GM12875 (cell line): ENCODE data around the gene HLF.

Source experiments
- H3K4me3 ChIP-seq: one replicate; pipeline ENCODE4 v1.5.1; 2011; ENCODE audit warnings: low read depth, low read length, control low read depth
- CTCF ChIP-seq: IDR thresholded peaks from 2 replicates; pipeline ENCODE4 v1.5.1; 2011; ENCODE audit warnings: low read depth, mild to moderate bottlenecking, control low read depth, inconsistent platforms, low read length, moderate library complexity, borderline replicate concordance; ENCODE audit not compliant: insufficient read depth

HLF gene

GRCh38 chr17:55269894-55270293, 5.1 kb downstream of the HLF start:
- no peak for TF ChIP-seq CTCF
- no peak overlapping the region for H3K4me3 ChIP-seq

GRCh38 chr17:55271223-55271571, 6.4 kb downstream of the HLF start:
- TF ChIP-seq CTCF = no peak
- H3K4me3 ChIP-seq = no peak overlapping the region

DNA sequence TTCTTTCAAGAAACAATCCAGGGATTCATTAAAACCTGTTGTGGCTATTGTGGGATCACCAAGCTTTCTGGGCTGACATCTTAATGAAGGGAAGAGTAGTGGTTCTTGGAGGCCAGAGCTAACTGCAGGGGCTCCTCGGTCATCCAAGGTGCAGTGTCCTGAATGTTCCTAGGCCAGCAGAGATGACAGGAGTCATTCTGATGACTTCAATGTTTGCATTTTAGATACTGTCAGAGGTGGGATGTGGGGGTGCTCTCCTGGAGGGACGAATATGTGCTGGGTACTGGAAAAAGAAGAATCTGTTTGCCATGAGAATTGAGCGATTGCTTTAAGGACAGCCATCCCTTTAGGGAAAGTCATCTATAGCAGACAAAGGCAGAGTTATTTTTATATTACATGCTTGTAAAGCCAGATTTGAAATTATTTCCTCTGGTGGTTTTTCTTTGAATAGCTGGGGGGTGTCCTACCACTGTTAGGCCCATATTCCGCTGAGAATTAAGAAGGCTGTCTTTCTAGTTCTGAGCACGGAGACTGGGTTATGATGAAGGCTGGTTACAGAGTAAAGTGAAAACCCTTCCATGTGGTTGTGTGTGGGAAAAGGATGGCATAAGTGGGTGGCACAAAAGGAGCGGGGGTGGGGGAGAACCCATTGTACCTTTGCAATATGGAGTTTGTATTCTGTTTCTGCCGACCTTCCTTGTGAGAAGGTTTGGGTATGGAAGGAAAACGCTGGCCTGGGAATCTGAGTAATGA, 7.4 kb downstream of the HLF start:
- no peak for TF ChIP-seq CTCF
- no peak overlapping the region for H3K4me3 ChIP-seq

- H3K4me3 ChIP-seq = no peak overlapping the region
- no peak for TF ChIP-seq CTCF
These were observed 8.2 kb downstream of the HLF start for GRCh38 chr17:55272711-55273578.

DNA sequence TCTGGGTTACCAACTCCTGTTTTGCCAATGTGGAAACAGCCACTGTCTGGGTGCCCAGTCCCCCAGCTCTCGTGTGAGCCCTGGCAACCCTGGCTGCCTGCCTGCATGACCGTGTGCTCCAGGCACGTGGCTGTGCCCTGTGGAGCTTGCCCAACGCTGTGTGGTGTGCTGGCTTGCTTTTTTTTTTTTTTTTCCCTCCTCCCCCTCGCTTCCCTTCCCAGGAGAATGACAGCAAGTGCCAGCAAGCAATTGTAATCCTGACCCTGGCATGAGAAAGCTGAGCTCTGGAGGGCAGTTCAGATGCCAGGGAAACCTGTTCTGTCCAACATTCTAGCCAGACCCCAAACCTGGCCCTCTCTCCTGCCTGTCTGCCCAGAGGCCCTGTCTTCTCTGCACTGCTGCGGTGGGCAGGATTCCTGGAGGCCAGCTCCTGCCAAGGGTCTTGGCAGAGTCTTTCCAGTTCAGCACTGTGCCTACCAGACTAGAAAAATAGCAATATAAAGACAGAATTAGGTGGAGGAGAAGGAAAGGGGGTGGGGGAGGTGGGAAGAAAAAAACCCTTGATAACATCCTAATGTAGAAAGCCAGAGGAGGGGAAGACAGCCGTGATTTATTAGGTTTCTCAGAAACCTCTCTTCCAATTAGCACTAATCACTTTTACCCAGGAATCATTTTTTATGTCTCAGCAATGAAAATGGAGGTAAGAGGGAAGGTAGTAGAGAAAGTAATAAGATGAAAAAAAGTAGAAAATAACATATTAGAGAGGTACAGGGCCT, 9.0 kb downstream of the HLF start:
- H3K4me3 ChIP-seq = no peak overlapping the region
- TF ChIP-seq CTCF = no peak

DNA sequence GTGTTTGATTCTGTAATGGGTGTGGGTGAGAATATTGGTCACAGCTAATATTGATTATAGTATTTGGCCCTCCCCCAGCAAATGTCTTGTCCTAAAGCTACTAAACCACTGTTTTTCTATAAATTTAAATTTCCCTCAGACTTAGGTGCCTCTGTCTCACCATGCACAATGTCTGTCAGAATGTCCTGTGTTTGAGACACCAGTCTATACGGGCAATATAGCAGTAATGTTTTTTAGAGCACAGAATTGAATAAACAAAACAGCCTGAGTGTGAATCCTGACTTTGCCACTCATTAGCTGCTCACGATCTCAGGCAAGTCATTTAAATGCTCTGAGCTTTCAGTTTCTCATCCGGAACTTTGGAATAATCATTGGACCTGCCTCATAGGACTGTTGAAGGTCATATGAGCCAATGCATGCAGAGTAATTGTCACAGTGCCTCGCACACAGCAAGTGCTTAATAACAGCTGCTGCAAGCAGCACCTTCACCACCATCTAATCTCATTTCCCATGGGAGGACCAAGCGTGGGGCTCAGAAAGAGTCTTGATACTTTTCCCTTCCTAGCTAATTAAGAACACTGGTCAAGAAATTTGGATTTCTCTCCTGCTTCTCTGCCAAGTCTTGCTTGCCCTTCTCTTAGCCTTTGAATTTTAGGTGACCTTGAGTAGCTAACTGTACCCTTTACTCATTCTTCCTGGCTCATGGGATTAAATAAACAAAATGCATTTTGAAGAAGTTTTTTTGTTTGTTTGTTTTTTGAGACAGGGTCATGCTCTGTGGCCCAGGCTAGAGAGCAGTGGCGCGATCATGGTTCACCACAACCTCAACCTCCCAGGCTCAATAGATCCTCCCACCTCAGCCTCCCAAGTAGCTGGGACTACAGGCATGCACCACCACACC, 9.8 kb downstream of the HLF start:
- no peak overlapping the region for H3K4me3 ChIP-seq
- no peak for TF ChIP-seq CTCF
